HEK293 (cell line): ENCODE results near the gene IMMP2L.

ENCODE experiments used
- CTCF ChIA-PET: fragments of 350-600 bp; formaldehyde crosslinking; extraction: SDS; loops from one replicate; lab custom pipeline; 2021; ENCODE audit warnings: antibody characterized with exemption; lab: Yijun Ruan, JAX
- POLR2A ChIA-PET: fragments of 300-600 bp; formaldehyde crosslinking; extraction: SDS; loops from one replicate; lab custom pipeline; 2020; ENCODE audit warnings: antibody characterized with exemption, inconsistent platforms; lab: Yijun Ruan, JAX
- H3K27ac ChIP-seq: fragments of 200-500 bp; sonication (Bioruptor generic); 2 replicates; pipeline ENCODE4 v1.5.1; 2014; ENCODE audit warnings: low read depth, low read length, control low read depth, inconsistent platforms; ENCODE audit errors: extremely low read depth
- H3K36me3 ChIP-seq, 2 experiments: fragments of 200-500 bp in 1 of 2; sonication (Bioruptor generic) in 1 of 2; 1 replicate in 1 of 2; 2 replicates in 1 of 2; pipeline ENCODE4 v1.5.1; 2014 to 2017; ENCODE audit warnings: inconsistent platforms in 2 of 2, low read length in 2 of 2; ENCODE audit not compliant: control insufficient read depth in 2 of 2, insufficient read depth in 1 of 2
- H3K4me1 ChIP-seq: fragments of 200-500 bp; sonication (Bioruptor generic); 2 replicates; pipeline ENCODE4 v1.5.1; 2014; ENCODE audit warnings: mild to moderate bottlenecking, low read length, inconsistent platforms; ENCODE audit not compliant: control insufficient read depth, insufficient read depth
- H3K4me3 ChIP-seq: 2 replicates; pipeline ENCODE4 v1.5.1; 2011; ENCODE audit warnings: low read depth, mild to moderate bottlenecking, control low read depth, low read length, moderate library complexity
- H3K9me3 ChIP-seq: fragments of 200-500 bp; sonication (Bioruptor generic); 2 replicates; pipeline ENCODE4 v1.5.1; 2014; ENCODE audit warnings: low read depth, low read length, inconsistent platforms; ENCODE audit not compliant: control insufficient read depth, insufficient read depth
- GLIS2 ChIP-seq: fragments of 450-650 bp; formaldehyde crosslinking; IDR thresholded peaks from 2 replicates; pipeline ENCODE4 v1.5.1; 2016; ENCODE audit warnings: missing biosample characterization, missing genetic modification characterization
- HIC1 ChIP-seq: fragments of 450-650 bp; formaldehyde crosslinking; IDR thresholded peaks from 2 replicates; pipeline ENCODE4 v1.5.1; 2016; ENCODE audit warnings: missing biosample characterization, missing genetic modification characterization
- HOXA7 ChIP-seq: sonication (generic); formaldehyde crosslinking; IDR thresholded peaks from 2 replicates; pipeline ENCODE4 v1.8.1; 2022; ENCODE audit warnings: missing genetic modification reagents, borderline replicate concordance
- KLF10 ChIP-seq: fragments of 450-650 bp; IDR thresholded peaks from 2 replicates; pipeline ENCODE4 v1.5.1; 2018; ENCODE audit warnings: missing biosample characterization, mild to moderate bottlenecking, missing genetic modification characterization
- MEIS1 ChIP-seq: sonication (generic); formaldehyde crosslinking; IDR thresholded peaks from 2 replicates; pipeline ENCODE4 v1.8.1; 2022; ENCODE audit warnings: missing genetic modification reagents, mild to moderate bottlenecking, borderline replicate concordance
- SP3 ChIP-seq: fragments of 450-650 bp; formaldehyde crosslinking; IDR thresholded peaks from 2 replicates; pipeline ENCODE4 v1.5.1; 2016; ENCODE audit warnings: missing biosample characterization, missing genetic modification characterization
- ZBTB11 ChIP-seq: fragments of 450-650 bp; formaldehyde crosslinking; conservative IDR thresholded peaks from 2 replicates; pipeline ENCODE4 v1.5.1; 2016; ENCODE audit warnings: low read depth, missing biosample characterization, missing genetic modification characterization
- ZBTB17 ChIP-seq: fragments of 450-650 bp; formaldehyde crosslinking; IDR thresholded peaks from 2 replicates; pipeline ENCODE4 v1.5.1; 2016; ENCODE audit warnings: missing biosample characterization, missing genetic modification characterization
- ZEB2 ChIP-seq: fragments of 450-650 bp; formaldehyde crosslinking; IDR thresholded peaks from 2 replicates; pipeline ENCODE4 v1.5.1; 2016; ENCODE audit warnings: missing biosample characterization, missing genetic modification characterization
- ZFHX2 ChIP-seq: fragments of 450-650 bp; formaldehyde crosslinking; conservative IDR thresholded peaks from 2 replicates; pipeline ENCODE4 v1.5.1; 2016; ENCODE audit warnings: missing biosample characterization, missing genetic modification characterization
- ZNF10 ChIP-seq: fragments of 450-650 bp; formaldehyde crosslinking; IDR thresholded peaks from 2 replicates; pipeline ENCODE4 v1.5.1; 2017; ENCODE audit warnings: missing biosample characterization, missing genetic modification characterization
- ZNF132 ChIP-seq: fragments of 450-650 bp; formaldehyde crosslinking; IDR thresholded peaks from 2 replicates; pipeline ENCODE4 v1.5.1; 2017; ENCODE audit warnings: missing biosample characterization, missing genetic modification characterization, borderline replicate concordance
- ZNF175 ChIP-seq: fragments of 450-650 bp; formaldehyde crosslinking; IDR thresholded peaks from 2 replicates; pipeline ENCODE4 v1.5.1; 2016; ENCODE audit warnings: missing biosample characterization, missing genetic modification characterization
- ZNF18 ChIP-seq: fragments of 450-650 bp; formaldehyde crosslinking; IDR thresholded peaks from 2 replicates; pipeline ENCODE4 v1.5.1; 2016; ENCODE audit warnings: missing biosample characterization, missing genetic modification characterization
- ZNF19 ChIP-seq: fragments of 450-650 bp; formaldehyde crosslinking; IDR thresholded peaks from 2 replicates; pipeline ENCODE4; 2016; ENCODE audit warnings: missing biosample characterization, missing genetic modification characterization, low read depth
- ZNF202 ChIP-seq: fragments of 450-650 bp; formaldehyde crosslinking; IDR thresholded peaks from 2 replicates; pipeline ENCODE4 v1.5.1; 2016; ENCODE audit warnings: missing biosample characterization, missing genetic modification characterization, borderline replicate concordance
- ZNF223 ChIP-seq: fragments of 450-650 bp; formaldehyde crosslinking; IDR thresholded peaks from 2 replicates; pipeline ENCODE4 v1.5.1; 2016; ENCODE audit warnings: missing biosample characterization, missing genetic modification characterization
- ZNF341 ChIP-seq: fragments of 450-650 bp; formaldehyde crosslinking; IDR thresholded peaks from 2 replicates; pipeline ENCODE4; 2016; ENCODE audit warnings: low read depth, missing biosample characterization, missing genetic modification characterization
- ZNF362 ChIP-seq: fragments of 450-650 bp; formaldehyde crosslinking; IDR thresholded peaks from 2 replicates; pipeline ENCODE4 v1.5.1; 2016; ENCODE audit warnings: missing biosample characterization, missing genetic modification characterization
- ZNF366 ChIP-seq: fragments of 450-650 bp; formaldehyde crosslinking; conservative IDR thresholded peaks from 2 replicates; pipeline ENCODE4 v1.5.1; 2016; ENCODE audit warnings: missing biosample characterization, missing genetic modification characterization
- ZNF394 ChIP-seq: fragments of 450-650 bp; formaldehyde crosslinking; IDR thresholded peaks from 2 replicates; pipeline ENCODE4 v1.5.1; 2016; ENCODE audit warnings: missing biosample characterization, missing genetic modification characterization, mild to moderate bottlenecking, moderate library complexity, borderline replicate concordance
- ZNF404 ChIP-seq: fragments of 450-650 bp; formaldehyde crosslinking; IDR thresholded peaks from 2 replicates; pipeline ENCODE4 v1.5.1; 2017; ENCODE audit warnings: missing biosample characterization, missing genetic modification characterization
- ZNF544 ChIP-seq: fragments of 450-650 bp; formaldehyde crosslinking; IDR thresholded peaks from 2 replicates; pipeline ENCODE4 v1.5.0; 2017; ENCODE audit warnings: missing biosample characterization, missing genetic modification characterization
- ZNF639 ChIP-seq: fragments of 450-650 bp; formaldehyde crosslinking; IDR thresholded peaks from 2 replicates; pipeline ENCODE4 v1.5.1; 2016; ENCODE audit warnings: missing biosample characterization, missing genetic modification characterization
- ZNF658 ChIP-seq: fragments of 450-650 bp; formaldehyde crosslinking; IDR thresholded peaks from 2 replicates; pipeline ENCODE4; 2016; ENCODE audit warnings: missing biosample characterization, missing genetic modification characterization
- ZNF701 ChIP-seq: fragments of 450-650 bp; formaldehyde crosslinking; IDR thresholded peaks from 2 replicates; pipeline ENCODE4 v1.5.1; 2016; ENCODE audit warnings: missing biosample characterization, missing genetic modification characterization
- ZNF830 ChIP-seq: fragments of 450-650 bp; IDR thresholded peaks from 2 replicates; pipeline ENCODE4 v1.5.0; 2018; ENCODE audit warnings: missing biosample characterization, missing genetic modification characterization, low read depth, mild to moderate bottlenecking, moderate library complexity
- ZSCAN5A ChIP-seq: fragments of 450-650 bp; formaldehyde crosslinking; IDR thresholded peaks from 2 replicates; pipeline ENCODE4 v1.5.1; 2016; ENCODE audit warnings: missing biosample characterization, missing genetic modification characterization

IMMP2L gene

GRCh38 chr7:111405621-111406020 is 156.7 kb downstream of the IMMP2L start:
- H3K4me1 ChIP-seq, result no peaks in the 10 kb centered on the region
- H3K27ac ChIP-seq, result no peak overlapping the region
- no peak overlapping the region for H3K4me3 ChIP-seq
- ChIA-PET POLR2A (no interaction called here), CTCF (no interaction called here)
- no peaks in the 10 kb centered on the region for H3K9me3 ChIP-seq
- TF ChIP-seq ZNF132 (no peak), ZEB2 (tag by site-specific recombination) (no peak), ZNF341 (tag by site-specific recombination) (no peak), ZSCAN5A (no peak), ZBTB17 (tag by site-specific recombination) (no peak), KLF10 (no peak), ZNF223 (tag by site-specific recombination) (no peak), ZNF362 (tag by site-specific recombination) (no peak), ZNF202 (tag by site-specific recombination) (no peak), ZNF544 (no peak), ZNF701 (tag by site-specific recombination) (no peak), HIC1 (no peak), ZNF639 (tag by site-specific recombination) (no peak), ZNF10 (tag by site-specific recombination) (no peak), ZNF830 (no peak), ZNF175 (no peak), HOXA7 (CRISPR knock-in tag) (no peak), MEIS1 (CRISPR knock-in tag) (no peak), GLIS2 (tag by site-specific recombination) (no peak), ZNF404 (tag by site-specific recombination) (no peak)
- H3K36me3 ChIP-seq, result no peaks in the 10 kb centered on the region

- ChIA-PET POLR2A (no interaction called here), CTCF (no interaction called here)
- Histone ChIP-seq H3K4me3 (no peak overlapping the region), H3K4me1 (no peaks in the 10 kb centered on the region), H3K27ac (no peak overlapping the region), H3K9me3 (no peaks in the 10 kb centered on the region), H3K36me3 (no peaks in the 10 kb centered on the region)
- TF ChIP-seq ZFHX2, result no peak
- TF ChIP-seq SP3 (tag by site-specific recombination), result no peak
- TF ChIP-seq ZNF394 (tag by site-specific recombination), result no peak
- TF ChIP-seq ZNF366 (tag by site-specific recombination), result no peak
- TF ChIP-seq ZNF658 (tag by site-specific recombination), result no peak
- no peak for TF ChIP-seq ZNF18 (tag by site-specific recombination)
- no peak for TF ChIP-seq ZNF19 (tag by site-specific recombination)
- TF ChIP-seq ZBTB11 (tag by site-specific recombination), result no peak
Measured at GRCh38 chr7:111401516-111401915, 160.8 kb downstream of the IMMP2L start.
